Measurements from ENCODE around the gene PTTG2. TPM values are rescaled to one million over a fixed set of nuclear protein-coding genes. Genes with fewer than 3 reads are reported as not detected.

PTTG2 gene
- polyA plus RNA-seq, 1 donor (not counting 4 experiments of a cell fraction or from before 2014, with no cell fraction given): not detected

DNA sequence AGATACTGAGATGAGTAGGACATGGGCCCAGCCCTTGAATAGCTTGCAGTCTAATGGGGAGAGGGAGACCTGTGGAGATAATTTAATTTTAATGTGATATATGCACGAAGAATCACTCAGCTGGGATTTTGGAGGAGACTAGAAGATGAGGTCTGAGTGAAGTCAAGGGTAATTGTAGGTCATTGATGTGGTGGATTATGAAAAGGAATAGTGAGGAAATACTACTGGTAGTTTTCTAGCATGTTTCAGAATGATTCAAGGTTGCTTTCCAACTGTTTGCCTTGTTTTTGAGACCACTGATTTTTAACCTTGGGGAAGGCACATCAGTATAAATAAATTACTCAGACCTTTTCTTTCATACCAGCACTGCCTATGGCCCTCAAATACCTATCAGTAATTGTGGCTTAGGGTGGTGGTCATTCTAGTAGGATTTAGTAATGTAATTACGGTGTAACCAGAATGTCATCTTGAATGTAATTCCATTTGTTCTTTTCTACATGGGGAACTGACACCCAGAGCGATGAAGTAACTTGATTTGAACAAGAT lies 25.6 kb downstream of the PTTG2 start:
- Histone ChIP-seq H3K4me3 (ENCODE audit: control insufficient read depth in 2 of 3, extremely low read depth in 1 of 3, insufficient read depth in 2 of 3, low read depth in 1 of 3, low read length in 3 of 3) (no peak overlapping the region), H4K20me1 (ENCODE audit: control insufficient read depth, extremely low read depth, insufficient read depth, low read length) (no peaks in the 10 kb centered on the region), H3K9ac (ENCODE audit: control insufficient read depth, extremely low read depth, insufficient read depth, low read length) (no peak overlapping the region), H3K4me2 (ENCODE audit: control insufficient read depth, extremely low read depth, insufficient read depth, low read depth, low read length) (no peak overlapping the region), H3K27me3 (ENCODE audit: control insufficient read depth, extremely low read depth, insufficient read depth, low read length) (no peaks in the 10 kb centered on the region), H3K36me3 (ENCODE audit: control insufficient read depth in 2 of 2, extremely low read depth in 1 of 2, insufficient read depth in 2 of 2, low read length in 2 of 2) (no peaks in the 10 kb centered on the region), H3K9me1 (ENCODE audit: control insufficient read depth, extremely low read depth, insufficient read depth, low read length) (no peaks in the 10 kb centered on the region), H3K9me3 (ENCODE audit: control insufficient read depth, low read depth, low read length) (no peaks in the 10 kb centered on the region), H2AFZ (ENCODE audit: control insufficient read depth, low read length) (no peak overlapping the region), H3K27ac (ENCODE audit: control insufficient read depth, insufficient read depth, low read length) (no peak overlapping the region), H3K79me2 (ENCODE audit: control insufficient read depth, insufficient read depth, low read length) (peaks cover 23% of the 10 kb centered on the region), H3K4me1 (ENCODE audit: control insufficient read depth, extremely low read depth, insufficient read depth, low read length) (peaks cover 19% of the 10 kb centered on the region)
- TF ChIP-seq, protein P1, sequence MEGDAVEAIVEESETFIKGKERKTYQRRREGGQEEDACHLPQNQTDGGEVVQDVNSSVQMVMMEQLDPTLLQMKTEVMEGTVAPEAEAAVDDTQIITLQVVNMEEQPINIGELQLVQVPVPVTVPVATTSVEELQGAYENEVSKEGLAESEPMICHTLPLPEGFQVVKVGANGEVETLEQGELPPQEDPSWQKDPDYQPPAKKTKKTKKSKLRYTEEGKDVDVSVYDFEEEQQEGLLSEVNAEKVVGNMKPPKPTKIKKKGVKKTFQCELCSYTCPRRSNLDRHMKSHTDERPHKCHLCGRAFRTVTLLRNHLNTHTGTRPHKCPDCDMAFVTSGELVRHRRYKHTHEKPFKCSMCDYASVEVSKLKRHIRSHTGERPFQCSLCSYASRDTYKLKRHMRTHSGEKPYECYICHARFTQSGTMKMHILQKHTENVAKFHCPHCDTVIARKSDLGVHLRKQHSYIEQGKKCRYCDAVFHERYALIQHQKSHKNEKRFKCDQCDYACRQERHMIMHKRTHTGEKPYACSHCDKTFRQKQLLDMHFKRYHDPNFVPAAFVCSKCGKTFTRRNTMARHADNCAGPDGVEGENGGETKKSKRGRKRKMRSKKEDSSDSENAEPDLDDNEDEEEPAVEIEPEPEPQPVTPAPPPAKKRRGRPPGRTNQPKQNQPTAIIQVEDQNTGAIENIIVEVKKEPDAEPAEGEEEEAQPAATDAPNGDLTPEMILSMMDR (optimal IDR thresholded peaks at IDR 0.05 in 1 of 3, IDR thresholded peaks at IDR 0.05 in 1 of 3, conservative IDR thresholded peaks at IDR 0.05 in 1 of 3; ENCODE audit: extremely low read depth in 1 of 3, insufficient read depth in 2 of 3, low read length in 3 of 3): no peak
- no peak for TF ChIP-seq EZH2 (IDR thresholded peaks at IDR 0.05; ENCODE audit: low read length)
- dilution Hi-C loops (cut with MboI; ENCODE audit: extremely low pct_ligation_motif_present, low sequenced_read_pairs): no loop called here
- DNase-seq (ENCODE audit: low read depth, low spot score) (no peak), FAIRE-seq (no peak)

DNA sequence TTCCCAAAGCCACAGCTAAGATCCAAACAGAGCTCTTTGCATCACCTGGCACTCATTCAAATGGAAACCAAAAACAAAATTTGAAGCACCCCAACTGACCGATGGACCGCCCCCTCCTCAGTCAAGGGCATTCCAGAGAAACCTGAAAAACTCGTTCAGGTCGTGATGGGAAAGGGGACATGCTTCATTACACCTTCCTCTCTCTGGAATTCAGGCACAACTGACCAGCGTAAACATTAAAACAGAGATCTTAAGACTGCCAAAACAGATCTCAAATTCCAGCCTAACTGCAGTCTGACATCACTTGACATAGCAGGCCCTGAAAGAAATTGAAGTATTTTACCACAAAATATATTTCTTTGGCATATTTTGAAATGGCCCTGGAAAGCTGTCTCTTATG lies 28.5 kb downstream of the PTTG2 start:
- H3K9ac ChIP-seq (ENCODE audit: control insufficient read depth, extremely low read depth, insufficient read depth, low read length): no peak overlapping the region
- H3K4me2 ChIP-seq (ENCODE audit: control insufficient read depth, extremely low read depth, insufficient read depth, low read depth, low read length): no peak overlapping the region
- no peaks in the 10 kb centered on the region for H3K9me1 ChIP-seq (ENCODE audit: control insufficient read depth, extremely low read depth, insufficient read depth, low read length)
- H3K9me3 ChIP-seq (ENCODE audit: control insufficient read depth, low read depth, low read length): no peaks in the 10 kb centered on the region
- no peak overlapping the region for H3K27ac ChIP-seq (ENCODE audit: control insufficient read depth, insufficient read depth, low read length)
- H4K20me1 ChIP-seq (ENCODE audit: control insufficient read depth, extremely low read depth, insufficient read depth, low read length): no peaks in the 10 kb centered on the region
- no peaks in the 10 kb centered on the region for H3K36me3 ChIP-seq (ENCODE audit: control insufficient read depth in 2 of 2, extremely low read depth in 1 of 2, insufficient read depth in 2 of 2, low read length in 2 of 2)
- H3K4me1 ChIP-seq (ENCODE audit: control insufficient read depth, extremely low read depth, insufficient read depth, low read length): no peaks in the 10 kb centered on the region
- H3K79me2 ChIP-seq (ENCODE audit: control insufficient read depth, insufficient read depth, low read length): peaks cover 16% of the 10 kb centered on the region
- H2AFZ ChIP-seq (ENCODE audit: control insufficient read depth, low read length): no peak overlapping the region
- H3K4me3 ChIP-seq (ENCODE audit: control insufficient read depth in 2 of 3, extremely low read depth in 1 of 3, insufficient read depth in 2 of 3, low read depth in 1 of 3, low read length in 3 of 3): no peak overlapping the region
- no peaks in the 10 kb centered on the region for H3K27me3 ChIP-seq (ENCODE audit: control insufficient read depth, extremely low read depth, insufficient read depth, low read length)
- DNase-seq (ENCODE audit: low read depth, low spot score) (no peak), FAIRE-seq (no peak)
- TF ChIP-seq, protein P1 (optimal IDR thresholded peaks at IDR 0.05 in 1 of 3, IDR thresholded peaks at IDR 0.05 in 1 of 3, conservative IDR thresholded peaks at IDR 0.05 in 1 of 3; ENCODE audit: extremely low read depth in 1 of 3, insufficient read depth in 2 of 3, low read length in 3 of 3): no peak
- no peak for TF ChIP-seq EZH2 (IDR thresholded peaks at IDR 0.05; ENCODE audit: low read length)
- dilution Hi-C loops (cut with MboI; ENCODE audit: extremely low pct_ligation_motif_present, low sequenced_read_pairs): no loop called here
